Measurements from ENCODE around the gene DIDO1. TPM values are rescaled to one million over a fixed set of nuclear protein-coding genes. Genes with fewer than 3 reads are reported as not detected.
"Not testable (repeated sequence)": the region's sequence is repeated elsewhere in the genome, so short reads cannot be mapped to it uniquely, and the experiment has no call there.

DIDO1 gene
- total RNA-seq, 3 donors from 2014 or later = 44.9 to 49.9 (median 47.4) TPM

GRCh38 chr20:62966212-62967148, 40.2 kb upstream of the DIDO1 start:
- H3K36me3 Mint-ChIP-seq (ENCODE audit: insufficient read depth) = no peaks in the 10 kb centered on the region
- H3K27me3 Mint-ChIP-seq (ENCODE audit: low read depth) = peaks cover 8% of the 10 kb centered on the region
- ATAC-seq (no peak), DNase-seq (no peak)
- H3K9me3 Mint-ChIP-seq = no peaks in the 10 kb centered on the region
- H3K4me3 Mint-ChIP-seq = no peak overlapping the region
- H3K4me1 Mint-ChIP-seq (ENCODE audit: low read depth) = peaks cover 2% of the 10 kb centered on the region

- no peak for ATAC-seq
- DNase-seq = no peak
- Mint-ChIP-seq H3K36me3 (ENCODE audit: insufficient read depth) (no peaks in the 10 kb centered on the region), H3K4me1 (ENCODE audit: low read depth) (no peaks in the 10 kb centered on the region), H3K9me3 (no peaks in the 10 kb centered on the region), H3K27me3 (ENCODE audit: low read depth) (peaks cover 3% of the 10 kb centered on the region), H3K4me3 (no peak overlapping the region)
Measured at GRCh38 chr20:62965363-62965771, 39.1 kb upstream of the DIDO1 start.

GRCh38 chr20:62964700-62965099, 38.4 kb upstream of the DIDO1 start:
- no peaks in the 10 kb centered on the region for H3K36me3 Mint-ChIP-seq (ENCODE audit: insufficient read depth)
- no peaks in the 10 kb centered on the region for H3K27me3 Mint-ChIP-seq (ENCODE audit: low read depth)
- H3K9me3 Mint-ChIP-seq = no peaks in the 10 kb centered on the region
- DNase-seq = no peak
- peaks cover 4% of the 10 kb centered on the region for H3K4me1 Mint-ChIP-seq (ENCODE audit: low read depth)
- H3K4me3 Mint-ChIP-seq = no peak overlapping the region
- ATAC-seq = no peak

- Mint-ChIP-seq H3K27me3 (ENCODE audit: low read depth) (no peaks in the 10 kb centered on the region), H3K4me1 (ENCODE audit: low read depth) (peaks cover 6% of the 10 kb centered on the region), H3K9me3 (no peaks in the 10 kb centered on the region), H3K36me3 (ENCODE audit: insufficient read depth) (no peaks in the 10 kb centered on the region), H3K4me3 (no peak overlapping the region)
- ATAC-seq (no peak), DNase-seq (no peak)
Measured at GRCh38 chr20:62963614-62964397, 37.5 kb upstream of the DIDO1 start.

- Mint-ChIP-seq H3K36me3 (ENCODE audit: insufficient read depth) (no peaks in the 10 kb centered on the region), H3K9me3 (no peaks in the 10 kb centered on the region), H3K4me3 (no peak overlapping the region), H3K4me1 (ENCODE audit: low read depth) (peaks cover 6% of the 10 kb centered on the region), H3K27me3 (ENCODE audit: low read depth) (no peaks in the 10 kb centered on the region)
- no peak for ATAC-seq
- no peak for DNase-seq
Measured at GRCh38 chr20:62962891-62963613, 36.7 kb upstream of the DIDO1 start.

GRCh38 chr20:62962221-62962879, 36.0 kb upstream of the DIDO1 start:
- Mint-ChIP-seq H3K9me3 (no peaks in the 10 kb centered on the region), H3K4me3 (no peak overlapping the region), H3K4me1 (ENCODE audit: low read depth) (peaks cover 6% of the 10 kb centered on the region), H3K27me3 (ENCODE audit: low read depth) (no peaks in the 10 kb centered on the region), H3K36me3 (ENCODE audit: insufficient read depth) (no peaks in the 10 kb centered on the region)
- ATAC-seq (no peak), DNase-seq (no peak)

GRCh38 chr20:62961799-62962198, 35.5 kb upstream of the DIDO1 start:
- Mint-ChIP-seq H3K36me3 (ENCODE audit: insufficient read depth) (no peaks in the 10 kb centered on the region), H3K9me3 (no peaks in the 10 kb centered on the region), H3K4me1 (ENCODE audit: low read depth) (peaks cover 6% of the 10 kb centered on the region), H3K27me3 (ENCODE audit: low read depth) (no peaks in the 10 kb centered on the region), H3K4me3 (no peak overlapping the region)
- DNase-seq = no peak
- no peak for ATAC-seq

- ATAC-seq = no peak
- H3K36me3 Mint-ChIP-seq (ENCODE audit: insufficient read depth) = no peaks in the 10 kb centered on the region
Measured at GRCh38 chr20:62961310-62961783, 35.0 kb upstream of the DIDO1 start.

GRCh38 chr20:62960446-62961309, 34.4 kb upstream of the DIDO1 start:
- not testable (repeated sequence) for DNase-seq; H3K4me1 Mint-ChIP-seq (ENCODE audit: low read depth); H3K27me3 Mint-ChIP-seq (ENCODE audit: low read depth); ATAC-seq; H3K4me3 Mint-ChIP-seq; H3K9me3 Mint-ChIP-seq; H3K36me3 Mint-ChIP-seq (ENCODE audit: insufficient read depth)

More at GRCh38 chr20:62961310-62961783, 35.0 kb upstream of the DIDO1 start:
- Mint-ChIP-seq H3K4me3 (no peak overlapping the region), H3K27me3 (ENCODE audit: low read depth) (no peaks in the 10 kb centered on the region), H3K9me3 (no peaks in the 10 kb centered on the region), H3K4me1 (ENCODE audit: low read depth) (peaks cover 6% of the 10 kb centered on the region)
- no peak for DNase-seq

- no peak overlapping the region for H3K4me3 Mint-ChIP-seq
Measured at GRCh38 chr20:62959998-62960436, 33.7 kb upstream of the DIDO1 start.

GRCh38 chr20:62959101-62959971, 33.0 kb upstream of the DIDO1 start:
- Mint-ChIP-seq H3K4me1 (ENCODE audit: low read depth) (peaks cover 10% of the 10 kb centered on the region), H3K4me3 (no peak overlapping the region), H3K36me3 (ENCODE audit: insufficient read depth) (no peaks in the 10 kb centered on the region), H3K9me3 (no peaks in the 10 kb centered on the region), H3K27me3 (ENCODE audit: low read depth) (no peaks in the 10 kb centered on the region)
- DNase-seq = no peak
- peak; percentile 32 to 35 for ATAC-seq

More at GRCh38 chr20:62959998-62960436, 33.7 kb upstream of the DIDO1 start:
- no peak for ATAC-seq
- H3K27me3 Mint-ChIP-seq (ENCODE audit: low read depth) = no peaks in the 10 kb centered on the region
- H3K36me3 Mint-ChIP-seq (ENCODE audit: insufficient read depth) = no peaks in the 10 kb centered on the region
- DNase-seq = no peak
- H3K4me1 Mint-ChIP-seq (ENCODE audit: low read depth) = peaks cover 6% of the 10 kb centered on the region
- no peaks in the 10 kb centered on the region for H3K9me3 Mint-ChIP-seq

GRCh38 chr20:62958388-62959100, 32.2 kb upstream of the DIDO1 start:
- no peaks in the 10 kb centered on the region for H3K36me3 Mint-ChIP-seq (ENCODE audit: insufficient read depth)
- peaks cover 18% of the 10 kb centered on the region for H3K4me1 Mint-ChIP-seq (ENCODE audit: low read depth)
- no peak overlapping the region for H3K4me3 Mint-ChIP-seq
- H3K27me3 Mint-ChIP-seq (ENCODE audit: low read depth) = no peaks in the 10 kb centered on the region
- ATAC-seq = no peak
- no peaks in the 10 kb centered on the region for H3K9me3 Mint-ChIP-seq
- no peak for DNase-seq

Data from activated T-cell treated with anti-CD3 and anti-CD28 coated beads, Interleukin-2, amount 50 U/mL, for 4 hours (primary cell).